A549 (cell line): ENCODE measurements around the gene SUDS3.

ENCODE experiments used
- CHD4 ChIP-seq: fragments of 200-600 bp; sonication (generic); IDR thresholded peaks from 2 replicates; pipeline ENCODE4 v1.6.1; 2016; ENCODE audit warnings: antibody characterized with exemption, mild to moderate bottlenecking, borderline replicate concordance
- ESRRA ChIP-seq: fragments of 150-350 bp; IDR thresholded peaks from 2 replicates; pipeline ENCODE4 v1.6.1; 2014; ENCODE audit warnings: mild to moderate bottlenecking, low read length, borderline replicate concordance
- JUN ChIP-seq, 2 experiments: fragments of >200 bp; sonication (Bioruptor Twin); formaldehyde crosslinking; IDR thresholded peaks; 2 replicates in 1 of 2; 3 replicates in 1 of 2; pipeline ENCODE4 v1.6.1; 2016 to 2017
- MAX ChIP-seq: IDR thresholded peaks from 2 replicates; pipeline ENCODE4 v1.6.1; 2012
- POLR2A ChIP-seq: IDR thresholded peaks from 2 replicates; pipeline ENCODE4 v1.6.1; 2012; ENCODE audit warnings: mild to moderate bottlenecking, low read length
- RAD21 ChIP-seq, 2 experiments: fragments of >200 bp in 1 of 2; sonication (Bioruptor Twin) in 1 of 2; formaldehyde crosslinking in 1 of 2; IDR thresholded peaks in 1 of 2; conservative IDR thresholded peaks in 1 of 2; 2 replicates in 1 of 2; 3 replicates in 1 of 2; pipeline ENCODE4 v1.6.1; 2012 to 2018; ENCODE audit warnings: inconsistent platforms in 1 of 2
- TF ChIP-seq, protein P1 (sequence below): fragments of >200 bp; sonication (Bioruptor Twin); formaldehyde crosslinking; IDR thresholded peaks from 3 replicates; pipeline ENCODE4 v1.5.1; 2016
- TF ChIP-seq, protein P2 (sequence below): fragments of 150-350 bp; IDR thresholded peaks from 2 replicates; pipeline ENCODE4 v1.6.1; 2014; ENCODE audit warnings: low read depth, mild to moderate bottlenecking, low read length

GRCh38 chr12:118448341-118448740 lies 72.0 kb downstream of the SUDS3 start:
- TF ChIP-seq, protein P1, sequence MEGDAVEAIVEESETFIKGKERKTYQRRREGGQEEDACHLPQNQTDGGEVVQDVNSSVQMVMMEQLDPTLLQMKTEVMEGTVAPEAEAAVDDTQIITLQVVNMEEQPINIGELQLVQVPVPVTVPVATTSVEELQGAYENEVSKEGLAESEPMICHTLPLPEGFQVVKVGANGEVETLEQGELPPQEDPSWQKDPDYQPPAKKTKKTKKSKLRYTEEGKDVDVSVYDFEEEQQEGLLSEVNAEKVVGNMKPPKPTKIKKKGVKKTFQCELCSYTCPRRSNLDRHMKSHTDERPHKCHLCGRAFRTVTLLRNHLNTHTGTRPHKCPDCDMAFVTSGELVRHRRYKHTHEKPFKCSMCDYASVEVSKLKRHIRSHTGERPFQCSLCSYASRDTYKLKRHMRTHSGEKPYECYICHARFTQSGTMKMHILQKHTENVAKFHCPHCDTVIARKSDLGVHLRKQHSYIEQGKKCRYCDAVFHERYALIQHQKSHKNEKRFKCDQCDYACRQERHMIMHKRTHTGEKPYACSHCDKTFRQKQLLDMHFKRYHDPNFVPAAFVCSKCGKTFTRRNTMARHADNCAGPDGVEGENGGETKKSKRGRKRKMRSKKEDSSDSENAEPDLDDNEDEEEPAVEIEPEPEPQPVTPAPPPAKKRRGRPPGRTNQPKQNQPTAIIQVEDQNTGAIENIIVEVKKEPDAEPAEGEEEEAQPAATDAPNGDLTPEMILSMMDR: no peak
- TF ChIP-seq MAX (no peak), JUN (IDR thresholded peaks at IDR 0.05) (no peak), ESRRA (no peak), POLR2A (no peak), RAD21 (conservative IDR thresholded peaks at IDR 0.05 in 1 of 2, IDR thresholded peaks at IDR 0.05 in 1 of 2) (no peak), CHD4 (no peak)
- TF ChIP-seq, protein P2, sequence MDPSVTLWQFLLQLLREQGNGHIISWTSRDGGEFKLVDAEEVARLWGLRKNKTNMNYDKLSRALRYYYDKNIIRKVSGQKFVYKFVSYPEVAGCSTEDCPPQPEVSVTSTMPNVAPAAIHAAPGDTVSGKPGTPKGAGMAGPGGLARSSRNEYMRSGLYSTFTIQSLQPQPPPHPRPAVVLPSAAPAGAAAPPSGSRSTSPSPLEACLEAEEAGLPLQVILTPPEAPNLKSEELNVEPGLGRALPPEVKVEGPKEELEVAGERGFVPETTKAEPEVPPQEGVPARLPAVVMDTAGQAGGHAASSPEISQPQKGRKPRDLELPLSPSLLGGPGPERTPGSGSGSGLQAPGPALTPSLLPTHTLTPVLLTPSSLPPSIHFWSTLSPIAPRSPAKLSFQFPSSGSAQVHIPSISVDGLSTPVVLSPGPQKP: no peak
